Vagina (tissue), 2 donors: ENCODE results near the gene CNDP1.

Source experiments
- POLR2A ChIP-seq, 2 donors: fragments of 450-650 bp; IDR thresholded peaks; one replicate each; pipeline ENCODE4 v1.6.1; 2017; ENCODE audit warnings: antibody characterized with exemption in 2 of 2, mild to moderate bottlenecking in 2 of 2, moderate library complexity in 2 of 2
- POLR2AphosphoS5 ChIP-seq, 2 donors: sonication (generic); formaldehyde crosslinking; IDR thresholded peaks; one replicate each; pipeline ENCODE4 v1.9.0; 2017; ENCODE audit warnings: antibody characterized with exemption in 2 of 2, mild to moderate bottlenecking in 2 of 2, low read depth in 1 of 2; ENCODE audit not compliant: insufficient read depth in 1 of 2
- TF ChIP-seq, protein P1 (sequence below), 3 experiments: fragments of 450-650 bp in 2 of 3; fragments of 200-600 bp in 1 of 3; sonication (generic) in 1 of 3; IDR thresholded peaks; one replicate each; pipeline ENCODE4 v1.5.1; 2017 to 2019; ENCODE audit warnings: antibody characterized with exemption in 3 of 3, mild to moderate bottlenecking in 2 of 3, moderate library complexity in 2 of 3

DNA sequence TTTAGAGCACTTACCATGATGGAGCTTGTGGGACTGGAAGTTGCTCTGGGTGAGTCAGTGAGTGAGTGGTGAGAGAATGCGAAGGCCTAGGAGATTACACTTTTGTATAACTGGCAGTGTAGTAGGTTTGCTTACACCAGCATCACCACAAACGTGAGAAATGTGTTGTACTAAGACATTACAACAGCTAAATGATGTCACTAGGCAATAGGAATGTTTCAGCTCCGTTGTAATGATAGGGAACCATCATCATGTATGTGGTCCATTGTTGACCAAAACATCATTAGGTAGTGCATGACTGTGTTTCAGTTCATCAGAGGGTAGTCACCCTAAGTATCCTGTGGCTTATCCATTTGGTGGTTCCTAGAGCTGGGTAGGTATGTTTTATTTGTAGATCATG, 75.2 kb downstream of the CNDP1 start:
- TF ChIP-seq, protein P1, sequence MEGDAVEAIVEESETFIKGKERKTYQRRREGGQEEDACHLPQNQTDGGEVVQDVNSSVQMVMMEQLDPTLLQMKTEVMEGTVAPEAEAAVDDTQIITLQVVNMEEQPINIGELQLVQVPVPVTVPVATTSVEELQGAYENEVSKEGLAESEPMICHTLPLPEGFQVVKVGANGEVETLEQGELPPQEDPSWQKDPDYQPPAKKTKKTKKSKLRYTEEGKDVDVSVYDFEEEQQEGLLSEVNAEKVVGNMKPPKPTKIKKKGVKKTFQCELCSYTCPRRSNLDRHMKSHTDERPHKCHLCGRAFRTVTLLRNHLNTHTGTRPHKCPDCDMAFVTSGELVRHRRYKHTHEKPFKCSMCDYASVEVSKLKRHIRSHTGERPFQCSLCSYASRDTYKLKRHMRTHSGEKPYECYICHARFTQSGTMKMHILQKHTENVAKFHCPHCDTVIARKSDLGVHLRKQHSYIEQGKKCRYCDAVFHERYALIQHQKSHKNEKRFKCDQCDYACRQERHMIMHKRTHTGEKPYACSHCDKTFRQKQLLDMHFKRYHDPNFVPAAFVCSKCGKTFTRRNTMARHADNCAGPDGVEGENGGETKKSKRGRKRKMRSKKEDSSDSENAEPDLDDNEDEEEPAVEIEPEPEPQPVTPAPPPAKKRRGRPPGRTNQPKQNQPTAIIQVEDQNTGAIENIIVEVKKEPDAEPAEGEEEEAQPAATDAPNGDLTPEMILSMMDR (IDR thresholded peaks at IDR 0.05): no peak
- TF ChIP-seq POLR2A (IDR thresholded peaks at IDR 0.05) (no peak), POLR2AphosphoS5 (IDR thresholded peaks at IDR 0.05; ENCODE audit: insufficient read depth in 1 of 2, low read depth in 1 of 2) (no peak)
